Measurements from ENCODE around the gene HOXA1.

Gene HOXA1

DNA sequence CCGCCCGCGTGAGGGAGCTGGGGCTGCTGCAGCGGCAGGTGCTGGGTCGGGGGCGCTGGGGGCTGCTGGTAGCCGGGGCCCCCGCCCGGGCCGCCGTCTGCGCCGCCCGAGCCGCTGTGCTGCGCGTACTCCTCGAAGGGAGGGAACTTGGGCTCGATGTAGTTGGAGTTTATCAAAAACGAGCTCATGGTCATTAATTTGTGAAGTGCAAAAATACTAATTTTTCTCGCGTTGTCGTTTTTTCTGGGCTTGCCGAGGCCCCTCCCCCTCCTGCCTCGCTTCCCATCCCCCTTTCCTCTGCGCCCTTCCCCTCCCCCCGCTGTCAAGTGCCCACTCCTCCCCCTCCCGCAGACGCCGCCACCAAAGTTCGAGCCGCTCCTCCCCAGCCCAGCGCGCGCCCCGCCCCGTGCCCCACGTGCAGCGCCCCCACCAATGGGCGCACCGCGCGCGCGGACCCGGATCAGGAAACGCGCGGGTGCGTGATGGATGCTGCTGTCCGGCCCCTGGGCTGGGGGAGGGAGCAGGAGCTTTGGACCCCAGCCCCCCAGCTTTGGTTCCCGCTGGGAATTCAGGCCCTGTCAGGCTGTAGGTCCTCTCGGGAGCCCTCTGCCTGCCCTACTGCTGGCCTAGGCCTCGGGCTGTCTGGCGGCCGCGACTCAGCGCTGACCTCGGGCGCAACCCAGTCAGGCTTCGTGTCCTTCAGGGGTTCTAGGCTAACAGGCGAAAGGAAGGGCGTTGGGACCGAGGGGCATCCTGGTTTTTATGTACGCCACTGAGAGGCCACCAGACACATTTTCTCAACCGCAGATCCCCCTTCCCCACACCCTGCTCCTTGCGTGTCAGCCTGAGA lies 35.0 kb upstream of the HOXA1 start, which contains the start of gene HOXA4 (continued):
- TF ChIP-seq ZNF10 (tag by site-specific recombination; IDR thresholded peaks at IDR 0.05) = 0 out of 2 replicates have a peak, but pooled peaks have one; percentile 19
- TF ChIP-seq ZNF792 (tag by site-specific recombination; IDR thresholded peaks at IDR 0.05) = no peak
- peak; percentile 36; the same call in 1 of the 2 replicates for TF ChIP-seq KLF1 (tag by site-specific recombination; IDR thresholded peaks at IDR 0.05)
- TF ChIP-seq ZNF138 (tag by site-specific recombination; IDR thresholded peaks at IDR 0.05; ENCODE audit: borderline replicate concordance) = no peak
- TF ChIP-seq ZNF155 (tag by site-specific recombination; IDR thresholded peaks at IDR 0.05) = no peak
- TF ChIP-seq ZNF501 (tag by site-specific recombination; IDR thresholded peaks at IDR 0.05) = peak; percentile 70; the same call in 1 of the 2 replicates
- TF ChIP-seq KLF10 (tag by site-specific recombination; IDR thresholded peaks at IDR 0.05) = peak; percentile 56; the same call in 1 of the 2 replicates
- no peak for TF ChIP-seq ZNF175 (tag by site-specific recombination; IDR thresholded peaks at IDR 0.05)
- TF ChIP-seq ZNF19 (tag by site-specific recombination; IDR thresholded peaks at IDR 0.05; ENCODE audit: low read depth) = no peak
- no peak for TF ChIP-seq ZNF394 (tag by site-specific recombination; IDR thresholded peaks at IDR 0.05; ENCODE audit: borderline replicate concordance)
- no peak for TF ChIP-seq ZNF274 (IDR thresholded peaks at IDR 0.05; ENCODE audit: low read length)
- TF ChIP-seq ZNF274 (tag by site-specific recombination; IDR thresholded peaks at IDR 0.05; ENCODE audit: borderline replicate concordance) = no peak
- no peak; the same call in 1 of the 2 replicates for TF ChIP-seq EGR2 (tag by site-specific recombination; IDR thresholded peaks at IDR 0.05; ENCODE audit: low read depth)
- TF ChIP-seq ZBTB21 (tag by site-specific recombination; IDR thresholded peaks at IDR 0.05) = no peak
- no peak for TF ChIP-seq ZNF707 (tag by site-specific recombination; IDR thresholded peaks at IDR 0.05)
- no peak for TF ChIP-seq ZNF544 (tag by site-specific recombination; IDR thresholded peaks at IDR 0.05)
- TF ChIP-seq, protein P1, sequence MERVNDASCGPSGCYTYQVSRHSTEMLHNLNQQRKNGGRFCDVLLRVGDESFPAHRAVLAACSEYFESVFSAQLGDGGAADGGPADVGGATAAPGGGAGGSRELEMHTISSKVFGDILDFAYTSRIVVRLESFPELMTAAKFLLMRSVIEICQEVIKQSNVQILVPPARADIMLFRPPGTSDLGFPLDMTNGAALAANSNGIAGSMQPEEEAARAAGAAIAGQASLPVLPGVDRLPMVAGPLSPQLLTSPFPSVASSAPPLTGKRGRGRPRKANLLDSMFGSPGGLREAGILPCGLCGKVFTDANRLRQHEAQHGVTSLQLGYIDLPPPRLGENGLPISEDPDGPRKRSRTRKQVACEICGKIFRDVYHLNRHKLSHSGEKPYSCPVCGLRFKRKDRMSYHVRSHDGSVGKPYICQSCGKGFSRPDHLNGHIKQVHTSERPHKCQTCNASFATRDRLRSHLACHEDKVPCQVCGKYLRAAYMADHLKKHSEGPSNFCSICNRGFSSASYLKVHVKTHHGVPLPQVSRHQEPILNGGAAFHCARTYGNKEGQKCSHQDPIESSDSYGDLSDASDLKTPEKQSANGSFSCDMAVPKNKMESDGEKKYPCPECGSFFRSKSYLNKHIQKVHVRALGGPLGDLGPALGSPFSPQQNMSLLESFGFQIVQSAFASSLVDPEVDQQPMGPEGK (tag by site-specific recombination; IDR thresholded peaks at IDR 0.05) = peak; percentile 98
- TF ChIP-seq ZNF558 (tag by site-specific recombination; IDR thresholded peaks at IDR 0.05) = no peak
- TF ChIP-seq ZNF510 (tag by site-specific recombination; IDR thresholded peaks at IDR 0.05; ENCODE audit: insufficient replicate concordance) = no peak
- TF ChIP-seq SCRT2 (tag by site-specific recombination; IDR thresholded peaks at IDR 0.05) = no peak
- 0 out of 2 replicates have a peak, but pooled peaks have one; percentile 13 for TF ChIP-seq ZNF324 (tag by site-specific recombination; IDR thresholded peaks at IDR 0.05)
- TF ChIP-seq ZNF404 (tag by site-specific recombination; IDR thresholded peaks at IDR 0.05) = no peak
- no peak for TF ChIP-seq ZNF549 (tag by site-specific recombination; IDR thresholded peaks at IDR 0.05)
- no peak for TF ChIP-seq ZNF133 (tag by site-specific recombination; IDR thresholded peaks at IDR 0.05)
- peak; percentile 35 for TF ChIP-seq GLIS1 (tag by site-specific recombination; IDR thresholded peaks at IDR 0.05)
- peak; percentile 64; the same call in 1 of the 2 replicates for TF ChIP-seq ZBTB1 (tag by site-specific recombination; IDR thresholded peaks at IDR 0.05)
- no peak for TF ChIP-seq ZNF24 (tag by site-specific recombination; IDR thresholded peaks at IDR 0.05)
- TF ChIP-seq, protein P2, sequence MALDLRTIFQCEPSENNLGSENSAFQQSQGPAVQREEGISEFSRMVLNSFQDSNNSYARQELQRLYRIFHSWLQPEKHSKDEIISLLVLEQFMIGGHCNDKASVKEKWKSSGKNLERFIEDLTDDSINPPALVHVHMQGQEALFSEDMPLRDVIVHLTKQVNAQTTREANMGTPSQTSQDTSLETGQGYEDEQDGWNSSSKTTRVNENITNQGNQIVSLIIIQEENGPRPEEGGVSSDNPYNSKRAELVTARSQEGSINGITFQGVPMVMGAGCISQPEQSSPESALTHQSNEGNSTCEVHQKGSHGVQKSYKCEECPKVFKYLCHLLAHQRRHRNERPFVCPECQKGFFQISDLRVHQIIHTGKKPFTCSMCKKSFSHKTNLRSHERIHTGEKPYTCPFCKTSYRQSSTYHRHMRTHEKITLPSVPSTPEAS (tag by site-specific recombination; IDR thresholded peaks at IDR 0.05) = no peak
- TF ChIP-seq ZNF121 (tag by site-specific recombination; IDR thresholded peaks at IDR 0.05) = no peak
- TF ChIP-seq ZNF112 (tag by site-specific recombination; IDR thresholded peaks at IDR 0.05) = no peak
- TF ChIP-seq ZBTB17 (tag by site-specific recombination; IDR thresholded peaks at IDR 0.05) = peak; percentile 85
- no peak for TF ChIP-seq ZNF248 (tag by site-specific recombination; IDR thresholded peaks at IDR 0.05)
- TF ChIP-seq TRIM28 (IDR thresholded peaks at IDR 0.05; ENCODE audit: borderline replicate concordance, low read length) = no peak
- TF ChIP-seq BCL11A (tag by site-specific recombination; IDR thresholded peaks at IDR 0.05; ENCODE audit: low read depth) = peak; percentile 73
- TF ChIP-seq ZNF530 (tag by site-specific recombination; IDR thresholded peaks at IDR 0.05; ENCODE audit: low read depth) = no peak
- peak; percentile 72 for TF ChIP-seq SP3 (tag by site-specific recombination; IDR thresholded peaks at IDR 0.05)
- TF ChIP-seq ZNF560 (tag by site-specific recombination; IDR thresholded peaks at IDR 0.05; ENCODE audit: borderline replicate concordance) = no peak
- peak; percentile 85 for TF ChIP-seq SP2 (tag by site-specific recombination; IDR thresholded peaks at IDR 0.05)
- TF ChIP-seq ZNF747 (tag by site-specific recombination; IDR thresholded peaks at IDR 0.05) = no peak
- TF ChIP-seq, protein P3, sequence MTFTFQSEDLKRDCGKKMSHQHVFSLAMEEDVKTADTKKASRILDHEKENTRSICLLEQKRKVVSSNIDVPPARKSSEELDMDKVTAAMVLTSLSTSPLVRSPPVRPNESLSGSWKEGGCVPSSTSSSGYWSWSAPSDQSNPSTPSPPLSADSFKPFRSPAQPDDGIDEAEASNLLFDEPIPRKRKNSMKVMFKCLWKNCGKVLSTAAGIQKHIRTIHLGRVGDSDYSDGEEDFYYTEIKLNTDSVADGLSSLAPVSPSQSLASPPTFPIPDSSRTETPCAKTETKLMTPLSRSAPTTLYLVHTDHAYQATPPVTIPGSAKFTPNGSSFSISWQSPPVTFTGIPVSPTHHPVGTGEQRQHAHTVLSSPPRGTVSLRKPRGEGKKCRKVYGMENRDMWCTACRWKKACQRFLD (tag by site-specific recombination; IDR thresholded peaks at IDR 0.05) = no peak

Data from HEK293 (cell line).